Ishikawa (cell line): Measurements from ENCODE around the gene HLA-F.

Experiments used
- CREB1 ChIP-seq: IDR thresholded peaks from 2 replicates; pipeline ENCODE4 v1.6.1; 2012; ENCODE audit warnings: low read depth
- EGR1 ChIP-seq: IDR thresholded peaks from 2 replicates; pipeline ENCODE4 v1.6.1; 2012
- EP300 ChIP-seq: IDR thresholded peaks from 2 replicates; pipeline ENCODE4 v1.6.1; 2012; ENCODE audit warnings: borderline replicate concordance
- FOXM1 ChIP-seq: IDR thresholded peaks from 2 replicates; pipeline ENCODE4 v1.6.1; 2012; ENCODE audit warnings: low read depth, borderline replicate concordance
- MAX ChIP-seq: IDR thresholded peaks from 2 replicates; pipeline ENCODE4 v1.6.1; 2012
- NFIC ChIP-seq: IDR thresholded peaks from 2 replicates; pipeline ENCODE4 v1.6.1; 2012
- RAD21 ChIP-seq: IDR thresholded peaks from 2 replicates; pipeline ENCODE4 v1.6.1; 2012; ENCODE audit warnings: low read depth
- REST ChIP-seq: IDR thresholded peaks from 2 replicates; pipeline ENCODE4 v1.6.1; 2012; ENCODE audit warnings: low read depth, mild to moderate bottlenecking
- TAF1 ChIP-seq: IDR thresholded peaks from 2 replicates; pipeline ENCODE4 v1.6.1; 2012; ENCODE audit warnings: low read depth, mild to moderate bottlenecking
- TEAD4 ChIP-seq: IDR thresholded peaks from 2 replicates; pipeline ENCODE4 v1.6.1; 2012
- YY1 ChIP-seq: IDR thresholded peaks from 2 replicates; pipeline ENCODE4 v1.6.1; 2012; ENCODE audit warnings: low read depth
- ZBTB7A ChIP-seq: IDR thresholded peaks from 2 replicates; pipeline ENCODE4 v1.6.1; 2012; ENCODE audit warnings: low read depth

- TF ChIP-seq EGR1 (no peak), EP300 (no peak), NFIC (no peak), TAF1 (no peak), YY1 (no peak), RAD21 (no peak), CREB1 (no peak), REST (no peak), FOXM1 (no peak), ZBTB7A (no peak), MAX (no peak), TEAD4 (no peak)
Observed at GRCh38 chr6:29728875-29729270, 5.6 kb downstream of the HLA-F start.
